Uterus (tissue), 2 donors: ENCODE data around the gene ZSCAN21.

Experiments
- CTCF ChIP-seq, 4 experiments: fragments of 200-600 bp in 2 of 4; fragments of 450-650 bp in 2 of 4; sonication (generic) in 2 of 4; IDR thresholded peaks; one replicate each; pipeline ENCODE4 v1.5.1; 2016 to 2019; ENCODE audit warnings: antibody characterized with exemption in 4 of 4, mild to moderate bottlenecking in 2 of 4, moderate library complexity in 1 of 4
- POLR2A ChIP-seq, 2 donors: fragments of 450-650 bp; IDR thresholded peaks; one replicate each; pipeline ENCODE4 v1.6.1; 2016; ENCODE audit warnings: antibody characterized with exemption in 2 of 2, mild to moderate bottlenecking in 1 of 2, moderate library complexity in 1 of 2

GRCh38 chr7:100088095-100088620 lies 38.6 kb downstream of the ZSCAN21 start:
- TF ChIP-seq CTCF (IDR thresholded peaks at IDR 0.05): no peak
- TF ChIP-seq POLR2A (IDR thresholded peaks at IDR 0.05): no peak
